Left kidney (tissue), 8 donors: ENCODE measurements around the gene PPWD1. TPM values are rescaled to one million over a fixed set of nuclear protein-coding genes. Genes with fewer than 3 reads are reported as not detected.
A peak's percentile ranks its signal among the peaks of the same experiment; 100 is the strongest.
"Not testable (repeated sequence)": the region's sequence is repeated elsewhere in the genome, so short reads cannot be mapped to it uniquely, and the experiment has no call there.

ENCODE experiments used
- DNase-seq: peaks from one replicate; pipeline ENCODE4 v3.0.0-alpha.2; 2013
- long read RNA-seq, 8 donors: transcript quantifications; one replicate each; lab custom pipeline, GENCODE V29; 2026
- polyA plus RNA-seq: library from polyadenylated mRNA; unstranded; fragments of 120-200 nt; gene quantifications from one replicate; pipeline ENCODE4 v1.2.1, GENCODE V29; 2013; ENCODE audit not compliant: insufficient read length

PPWD1 gene
- polyA plus RNA-seq = 111 TPM
- long read RNA-seq, donor 1, transcript PPWD1-206 (2 exons, 838 nt) = major isoform, 6 of 27 reads
- long read RNA-seq, donor 1, partial matches to known transcripts = 15 of 27 reads
- long read RNA-seq, donor 1, other reads (novel, unspliced or antisense) = 0 of 27 reads
- long read RNA-seq, donor 2, transcript PPWD1-201 (11 exons, 2,166 nt) = major isoform, 12 of 39 reads
- long read RNA-seq, donor 2, transcript PPWD1-206 (2 exons, 838 nt) = minor isoform, 8 of 39 reads
- long read RNA-seq, donor 2, partial matches to known transcripts = 16 of 39 reads
- long read RNA-seq, donor 2, other reads (novel, unspliced or antisense) = 0 of 39 reads
- long read RNA-seq, donor 3, partial matches to known transcripts = 13 of 23 reads
- long read RNA-seq, donor 3, other reads (novel, unspliced or antisense) = 0 of 23 reads
- long read RNA-seq, donor 4, partial matches to known transcripts = 0 of 1 reads
- long read RNA-seq, donor 4, other reads (novel, unspliced or antisense) = 0 of 1 reads
- long read RNA-seq, donor 5, transcript PPWD1-201 (11 exons, 2,166 nt) = major isoform, 11 of 44 reads
- long read RNA-seq, donor 5, transcript PPWD1-206 (2 exons, 838 nt) = minor isoform, 7 of 44 reads
- long read RNA-seq, donor 5, partial matches to known transcripts = 23 of 44 reads
- long read RNA-seq, donor 5, other reads (novel, unspliced or antisense) = 0 of 44 reads
- long read RNA-seq, donor 6, transcript PPWD1-206 (2 exons, 838 nt) = major isoform, 6 of 17 reads
- long read RNA-seq, donor 6, transcript PPWD1-201 (11 exons, 2,166 nt) = minor isoform, 5 of 17 reads
- long read RNA-seq, donor 6, partial matches to known transcripts = 5 of 17 reads
- long read RNA-seq, donor 6, other reads (novel, unspliced or antisense) = 0 of 17 reads
- long read RNA-seq, donor 7, transcript PPWD1-206 (2 exons, 838 nt) = major isoform, 10 of 33 reads
- long read RNA-seq, donor 7, transcript PPWD1-201 (11 exons, 2,166 nt) = minor isoform, 6 of 33 reads
- long read RNA-seq, donor 7, partial matches to known transcripts = 12 of 33 reads
- long read RNA-seq, donor 7, other reads (novel, unspliced or antisense) = 0 of 33 reads
- long read RNA-seq, donor 8, partial matches to known transcripts = 6 of 10 reads
- long read RNA-seq, donor 8, other reads (novel, unspliced or antisense) = 0 of 10 reads

GRCh38 chr5:65562731-65563701 lies at the start of gene PPWD1, which contains the start of gene CENPK:
Gene PPWD1 (plus strand): TSS chr5:65563296. CDS start chr5:65563311, 15 bp downstream.
Gene CENPK (minus strand): TSS chr5:65563168. CDS start chr5:65554907, 8,261 bp downstream.
- DNase-seq = peak; percentile 96

GRCh38 chr5:65525726-65526125 lies 37.4 kb upstream of the PPWD1 start:
- DNase-seq = no peak

GRCh38 chr5:65530904-65531303 lies 32.2 kb upstream of the PPWD1 start:
- DNase-seq = no peak

DNA sequence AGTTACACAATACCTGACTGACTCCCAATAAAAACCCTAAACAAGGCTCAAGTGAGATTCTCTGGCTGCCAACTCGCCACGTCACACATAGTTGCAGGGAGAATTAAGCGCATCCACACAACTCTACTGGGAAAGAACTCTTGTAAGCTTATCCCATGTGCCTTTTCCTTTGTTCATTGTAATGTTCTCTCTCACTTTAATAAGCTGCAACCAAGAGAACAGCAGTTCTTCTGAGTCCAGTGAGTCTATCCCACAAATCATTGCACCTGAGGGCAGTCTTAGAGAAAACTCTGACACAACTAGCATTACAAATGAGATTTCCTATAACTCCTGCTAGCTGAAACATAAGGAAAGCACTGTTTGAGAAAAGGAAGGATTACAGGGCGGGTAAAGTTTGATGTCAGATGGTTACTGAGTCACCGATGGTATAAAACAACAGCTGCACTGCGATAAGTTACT lies 27.5 kb upstream of the PPWD1 start:
- no peak for DNase-seq

DNA sequence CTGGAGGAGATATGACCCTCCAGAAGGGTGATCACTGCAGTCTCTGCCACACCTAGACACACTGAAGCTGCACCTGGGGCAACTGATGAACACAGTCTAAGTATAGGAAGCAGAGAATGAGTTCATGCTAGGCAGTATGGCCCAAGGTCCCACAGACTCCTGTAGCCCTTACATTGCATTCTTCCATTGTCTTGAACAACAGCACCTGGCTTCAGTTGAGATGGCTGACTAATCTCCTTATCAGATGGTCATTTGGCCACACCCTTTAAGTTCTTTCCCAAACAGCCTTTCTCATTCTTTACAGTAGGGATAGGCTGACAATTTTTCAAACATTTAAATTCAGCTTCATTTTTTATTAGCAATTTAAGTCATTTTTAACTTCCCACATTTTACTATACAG lies 23.3 kb upstream of the PPWD1 start:
- no peak for DNase-seq

DNA sequence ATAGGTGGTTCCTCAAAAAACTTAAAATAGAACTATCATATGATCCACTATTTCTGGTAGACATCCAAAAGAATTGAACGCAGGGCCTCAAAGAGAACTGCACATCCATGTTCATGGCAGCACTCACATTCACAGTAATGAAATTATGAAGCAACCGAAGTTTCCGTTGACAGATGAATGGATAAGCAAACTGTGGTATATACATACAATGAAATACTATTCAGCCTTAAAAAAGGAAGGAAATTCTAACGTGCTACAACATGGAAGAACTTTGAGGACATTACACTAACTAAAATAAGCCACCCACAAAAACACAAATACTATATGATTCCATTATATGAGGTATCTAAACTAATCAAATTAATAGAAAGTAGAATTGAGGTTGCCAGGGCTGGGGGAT lies 18.6 kb upstream of the PPWD1 start:
- no peak for DNase-seq

DNA sequence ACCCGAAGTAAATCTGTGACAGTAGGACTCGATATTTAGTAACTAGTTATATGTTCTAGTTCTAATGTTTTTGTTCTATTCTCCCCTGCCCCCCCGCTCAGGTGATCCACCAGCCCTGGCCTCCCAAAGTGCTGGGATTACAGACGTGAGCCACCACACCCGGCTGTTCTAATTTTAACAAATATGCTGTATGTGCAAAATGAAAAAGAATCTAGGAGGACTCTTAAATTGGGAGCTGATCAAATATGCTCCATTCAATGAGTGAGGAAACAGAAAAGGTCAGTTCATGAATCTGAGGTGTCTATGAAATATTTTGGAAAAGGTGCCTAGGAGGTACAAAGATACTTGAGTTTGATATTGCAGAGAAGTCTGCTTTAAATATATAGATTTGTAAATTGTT lies 17.0 kb upstream of the PPWD1 start:
- no peak for DNase-seq

DNA sequence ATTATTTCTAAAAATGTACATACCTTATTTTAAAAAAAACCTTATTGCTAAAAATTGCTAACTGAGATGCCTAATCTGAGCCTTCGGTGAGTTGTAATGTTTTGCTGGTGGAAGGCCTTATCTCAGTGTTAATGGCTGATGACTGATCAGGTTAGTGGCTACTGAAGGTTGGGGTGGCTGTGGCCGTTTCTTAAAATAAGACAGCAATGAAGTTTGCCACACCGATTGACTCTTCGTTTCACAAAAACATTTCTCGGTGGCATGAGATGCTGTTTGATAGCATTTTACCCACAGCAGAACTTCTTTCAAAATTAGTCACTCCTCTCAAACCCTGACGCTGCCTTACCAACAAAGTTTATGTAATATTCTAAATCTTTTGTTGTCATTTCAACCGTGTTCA lies 14.8 kb upstream of the PPWD1 start:
- no peak for DNase-seq

- no peak for DNase-seq
Measured at GRCh38 chr5:65553941-65554340, 9.2 kb upstream of the PPWD1 start.

DNA sequence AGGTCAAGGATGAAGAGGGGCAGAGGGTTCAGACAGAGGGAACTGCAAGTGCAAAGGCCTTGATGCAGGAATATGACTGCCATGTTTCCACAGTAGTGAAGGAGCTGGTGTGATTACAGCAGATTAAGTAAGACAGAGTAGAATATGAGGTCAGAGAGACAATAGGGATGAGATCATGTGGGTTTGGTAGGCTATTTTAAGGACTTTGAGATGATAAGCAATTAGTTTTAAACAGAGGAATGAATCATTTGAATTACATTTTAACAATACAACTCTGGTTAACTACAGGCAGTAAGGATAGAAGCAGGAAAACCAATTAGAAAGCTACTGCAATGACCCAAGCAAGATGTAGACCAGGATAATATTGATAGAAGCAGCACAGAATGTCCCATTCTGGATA lies 7.8 kb upstream of the PPWD1 start:
- no peak for DNase-seq

DNA sequence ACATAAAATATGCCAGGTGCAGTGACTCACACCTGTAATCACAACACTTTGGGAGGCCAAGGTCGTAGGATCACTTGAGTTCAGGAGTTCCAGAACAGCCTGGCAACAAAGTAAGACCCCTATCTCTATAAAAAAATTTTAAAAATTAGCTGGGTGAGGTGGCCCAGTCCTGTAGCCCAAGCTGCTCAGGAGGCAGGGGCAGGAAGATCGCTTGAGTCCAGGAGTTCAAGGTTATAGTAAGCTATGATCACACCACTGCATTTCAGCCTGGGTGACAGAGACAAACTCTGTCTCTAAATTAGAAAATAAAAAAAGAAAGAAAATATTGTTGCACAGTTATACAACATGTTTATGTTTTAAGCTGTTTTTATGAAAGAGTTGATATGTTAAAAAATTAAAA lies 6.9 kb upstream of the PPWD1 start:
- no peak for DNase-seq

DNA sequence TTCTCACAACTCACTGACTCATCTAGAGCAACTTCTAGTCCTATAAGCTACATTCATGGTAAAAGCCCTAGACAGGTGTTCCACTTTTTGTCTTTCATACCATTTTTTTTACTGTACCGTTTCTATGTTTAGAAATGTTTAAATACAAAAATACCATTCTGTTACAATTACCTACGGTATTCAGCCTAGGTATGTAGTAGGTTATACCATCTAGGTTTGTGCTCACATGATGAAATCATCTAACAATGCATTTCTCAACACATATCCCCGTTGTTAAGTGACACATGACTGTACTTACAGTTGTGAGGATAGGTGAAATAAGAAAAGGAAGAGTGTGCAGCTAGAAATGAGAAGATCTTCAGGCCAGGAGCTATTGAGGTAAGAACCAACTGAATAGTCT lies 6.4 kb upstream of the PPWD1 start:
- no peak for DNase-seq

- DNase-seq = no peak
Measured at GRCh38 chr5:65563777-65564176, 681 bp downstream of the PPWD1 start.

- no peak for DNase-seq
Measured at GRCh38 chr5:65566505-65566904, 3.4 kb downstream of the PPWD1 start.

DNA sequence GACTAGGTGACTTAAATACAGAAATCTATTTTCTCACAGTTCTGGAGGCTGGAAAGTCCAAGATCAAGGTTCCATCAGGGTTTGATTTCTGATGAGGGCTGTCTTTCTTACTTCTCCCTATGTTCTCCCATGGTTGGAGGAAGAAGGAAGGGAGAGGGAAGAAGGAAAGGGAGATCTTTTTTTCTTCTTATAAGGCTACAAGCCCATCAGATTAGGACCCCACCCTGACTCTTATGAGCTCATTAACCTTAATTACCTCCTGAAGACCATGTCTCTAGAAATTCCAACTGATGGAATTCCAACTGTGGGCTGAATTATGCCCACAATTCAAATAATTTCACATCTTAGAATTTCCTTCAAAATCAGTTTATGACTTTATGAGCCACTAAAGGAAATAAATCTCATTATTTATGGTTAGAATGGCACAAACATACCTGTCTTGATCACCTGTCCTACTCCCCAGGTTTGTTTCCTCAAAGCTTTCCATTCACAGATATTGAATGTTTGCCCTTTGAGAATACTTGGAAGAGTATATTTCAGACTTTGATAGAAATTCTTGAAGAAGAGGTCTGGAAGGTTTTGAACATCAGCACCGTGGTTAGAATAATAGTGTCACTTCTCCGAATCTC lies 7.6 kb downstream of the PPWD1 start:
- DNase-seq = no peak

- DNase-seq = no peak
Measured at GRCh38 chr5:65577141-65577540, 14.0 kb downstream of the PPWD1 start.

DNA sequence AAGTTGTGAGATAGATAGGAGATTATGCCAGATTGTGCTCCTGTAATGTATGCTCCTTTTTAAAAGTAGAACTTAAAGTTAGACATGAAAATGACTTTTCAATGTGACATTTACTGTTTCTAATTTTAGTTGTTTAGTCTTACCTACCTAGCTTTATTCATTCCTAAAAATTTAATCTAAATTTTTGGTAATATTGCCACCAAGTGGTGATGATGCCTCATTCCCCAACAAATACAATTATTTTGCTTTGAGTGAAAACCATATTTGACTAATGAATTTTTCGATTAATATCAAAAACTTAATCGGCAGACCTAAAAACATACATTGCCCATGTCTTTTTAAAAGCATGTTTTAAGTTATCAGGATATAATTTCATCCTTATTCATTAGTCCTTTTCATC lies 25.6 kb downstream of the PPWD1 start:
- no peak for DNase-seq

- not testable (repeated sequence) for DNase-seq
Measured at GRCh38 chr5:65601761-65602160, 38.7 kb downstream of the PPWD1 start.

DNA sequence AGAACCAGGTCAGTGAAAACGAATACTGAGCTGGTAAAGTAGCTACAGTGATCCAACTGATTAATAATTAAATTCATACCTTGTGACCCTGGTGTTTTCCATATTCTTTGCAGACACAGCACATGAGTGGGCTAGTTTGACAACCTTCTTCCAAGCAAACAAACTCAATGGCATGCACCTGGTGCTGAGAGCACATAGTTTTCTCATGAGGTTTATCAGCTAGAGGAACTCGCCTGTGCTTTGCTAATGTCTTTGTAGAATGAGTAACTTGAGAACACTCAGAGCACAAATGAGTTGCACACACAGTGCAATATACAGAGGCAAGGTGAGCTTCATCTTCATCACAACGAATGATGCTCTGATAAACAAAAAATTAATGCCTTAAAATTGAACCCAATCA lies 48.4 kb downstream of the PPWD1 start:
- DNase-seq = peak; percentile 17

DNA sequence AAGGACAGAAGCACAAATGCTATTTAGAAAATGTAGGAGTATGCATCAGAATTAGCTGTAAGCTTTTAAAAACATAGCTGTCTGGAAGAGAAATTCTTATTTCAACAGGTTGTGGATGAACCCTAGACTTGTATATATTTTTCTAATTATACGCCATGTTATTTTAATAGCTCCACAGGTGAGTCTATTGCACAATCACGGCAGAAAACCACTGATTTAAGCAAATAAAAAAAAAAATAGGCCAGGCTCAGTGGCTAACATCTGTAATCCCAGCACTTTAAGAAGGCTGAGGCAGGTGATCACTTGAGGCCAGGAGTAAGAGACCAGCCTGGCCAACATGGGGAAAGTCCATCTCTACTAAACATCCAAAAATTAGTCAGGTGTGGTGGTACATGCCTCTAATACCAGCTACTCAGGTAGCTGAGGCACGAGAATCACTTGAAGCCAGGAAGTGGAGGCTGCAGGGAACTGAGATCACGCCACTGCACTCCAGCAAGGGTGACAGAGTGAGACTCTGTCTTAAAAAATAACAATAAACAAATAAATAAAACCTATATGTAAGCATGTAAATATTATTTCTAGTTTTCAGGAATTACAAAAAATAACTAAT lies 49.3 kb downstream of the PPWD1 start:
- no peak for DNase-seq
